Fibroblast of lung (primary cell): ENCODE measurements around the gene CTTN.

Source experiments
- EZH2 ChIP-seq: IDR thresholded peaks from 2 replicates; pipeline ENCODE4 v1.5.1; 2012; ENCODE audit warnings: low read length, control low read depth, mild to moderate bottlenecking; ENCODE audit errors: missing control alignments
- TF ChIP-seq, protein P1 (sequence below), 2 donors: IDR thresholded peaks in 1 of 2; conservative IDR thresholded peaks in 1 of 2; 1 replicate in 1 of 2; 2 replicates in 1 of 2; pipeline ENCODE4 v1.5.1; 2011 to 2012; ENCODE audit warnings: low read length in 2 of 2, control low read depth in 1 of 2, inconsistent platforms in 1 of 2, low read depth in 1 of 2, mild to moderate bottlenecking in 1 of 2

DNA sequence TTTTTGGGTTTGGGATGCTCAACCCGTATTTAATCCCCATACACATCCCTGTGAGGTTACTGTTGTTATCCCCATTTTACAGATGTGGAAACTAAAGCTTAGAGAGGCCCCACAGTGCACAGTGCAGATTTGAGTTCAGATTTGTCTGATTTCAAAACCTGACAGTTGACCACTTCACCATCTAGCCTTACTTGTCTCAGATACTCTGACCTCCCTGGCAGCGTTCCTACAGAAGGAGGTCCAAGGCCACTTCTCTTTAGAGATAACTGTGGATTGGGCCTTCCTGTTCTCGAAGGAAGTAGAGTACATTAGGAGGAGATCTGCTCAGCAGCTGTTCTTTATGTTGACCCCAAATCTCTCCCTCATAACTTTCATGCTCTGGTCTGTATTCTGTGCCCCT, 46.7 kb upstream of the CTTN start:
- TF ChIP-seq, protein P1, sequence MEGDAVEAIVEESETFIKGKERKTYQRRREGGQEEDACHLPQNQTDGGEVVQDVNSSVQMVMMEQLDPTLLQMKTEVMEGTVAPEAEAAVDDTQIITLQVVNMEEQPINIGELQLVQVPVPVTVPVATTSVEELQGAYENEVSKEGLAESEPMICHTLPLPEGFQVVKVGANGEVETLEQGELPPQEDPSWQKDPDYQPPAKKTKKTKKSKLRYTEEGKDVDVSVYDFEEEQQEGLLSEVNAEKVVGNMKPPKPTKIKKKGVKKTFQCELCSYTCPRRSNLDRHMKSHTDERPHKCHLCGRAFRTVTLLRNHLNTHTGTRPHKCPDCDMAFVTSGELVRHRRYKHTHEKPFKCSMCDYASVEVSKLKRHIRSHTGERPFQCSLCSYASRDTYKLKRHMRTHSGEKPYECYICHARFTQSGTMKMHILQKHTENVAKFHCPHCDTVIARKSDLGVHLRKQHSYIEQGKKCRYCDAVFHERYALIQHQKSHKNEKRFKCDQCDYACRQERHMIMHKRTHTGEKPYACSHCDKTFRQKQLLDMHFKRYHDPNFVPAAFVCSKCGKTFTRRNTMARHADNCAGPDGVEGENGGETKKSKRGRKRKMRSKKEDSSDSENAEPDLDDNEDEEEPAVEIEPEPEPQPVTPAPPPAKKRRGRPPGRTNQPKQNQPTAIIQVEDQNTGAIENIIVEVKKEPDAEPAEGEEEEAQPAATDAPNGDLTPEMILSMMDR (conservative IDR thresholded peaks at IDR 0.05 in 1 of 2, IDR thresholded peaks at IDR 0.05 in 1 of 2; ENCODE audit: low read depth in 1 of 2, low read length in 2 of 2): no peak
- TF ChIP-seq EZH2: no peak
